Urothelium cell line (cell line): ENCODE results near the gene KDM6B.

ENCODE experiments used
- DNase-seq: peaks from one replicate; pipeline ENCODE4 v3.0.0; 2011; ENCODE audit warnings: low spot score, mixed read lengths
- FAIRE-seq: peaks from 2 replicates; lab custom pipeline; 2011; peaks lifted over from hg19 to GRCh38; lab: Jason Lieb, UNC

KDM6B gene

DNA sequence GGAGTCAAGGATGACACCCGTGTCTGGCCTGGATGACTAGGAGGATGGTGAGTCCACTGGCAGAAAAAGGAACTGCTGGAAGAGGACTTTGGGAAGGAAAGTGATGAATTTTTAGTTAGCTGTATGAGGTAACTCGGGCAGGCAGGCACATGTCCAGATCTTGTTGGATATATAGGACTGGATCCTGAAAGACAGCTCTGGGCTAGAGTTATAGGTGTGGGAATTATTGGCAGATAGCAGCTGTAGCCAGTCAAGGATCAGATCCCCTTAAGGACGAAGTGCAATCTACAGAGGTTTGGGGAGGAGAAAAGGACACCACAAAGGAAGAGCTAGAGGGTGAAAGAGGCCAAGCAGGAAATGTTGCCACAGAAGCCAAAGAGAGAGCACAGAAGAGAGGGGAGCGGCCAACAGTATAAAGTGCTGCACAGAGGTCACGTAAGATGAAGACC, 33.9 kb downstream of the KDM6B start:
- FAIRE-seq (no peak), DNase-seq (no peak)

DNA sequence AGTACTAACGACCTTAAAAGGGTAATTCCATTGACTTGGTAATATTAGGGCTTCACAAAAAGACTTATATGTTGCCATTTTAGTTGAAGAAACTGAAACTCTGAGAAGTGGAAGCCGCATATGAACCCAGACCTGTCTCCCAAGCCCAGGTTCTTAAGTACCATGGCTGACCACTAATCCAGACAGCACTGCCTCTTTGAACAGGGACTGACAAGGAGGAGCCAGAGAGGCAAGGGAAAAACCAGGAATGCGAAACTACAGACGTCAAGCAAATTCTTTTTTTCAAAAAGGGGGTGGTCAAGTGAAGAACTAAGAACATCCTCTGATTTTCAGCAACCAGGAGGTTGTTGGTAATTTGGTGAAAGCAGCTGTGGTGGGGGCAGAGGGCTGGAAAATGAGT, 39.0 kb downstream of the KDM6B start:
- no peak for FAIRE-seq
- no peak for DNase-seq

DNA sequence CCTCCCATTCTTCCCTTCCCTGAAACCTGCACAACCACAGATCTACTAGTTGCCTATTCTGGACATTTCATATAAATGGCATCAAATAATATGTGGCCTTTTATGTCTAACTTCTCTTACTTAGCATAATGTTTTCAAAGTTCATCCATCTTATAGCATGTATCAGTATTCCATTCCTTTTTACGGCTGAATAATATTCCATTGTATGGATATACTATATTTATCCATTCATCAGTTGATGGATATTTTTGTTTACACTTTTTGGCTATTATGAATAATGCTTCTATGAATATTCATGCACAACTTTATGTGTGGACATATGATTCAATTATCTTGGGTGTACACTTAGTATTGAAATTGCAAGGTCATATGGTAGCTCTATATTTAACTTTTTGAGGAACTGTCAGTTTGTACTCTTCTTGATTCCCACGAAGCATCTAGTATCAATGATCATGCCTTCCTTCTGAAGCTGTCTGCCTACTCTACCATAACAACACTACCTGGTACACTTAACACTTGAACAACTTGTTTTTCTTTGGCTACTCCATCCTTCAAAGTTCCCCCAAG, 41.9 kb downstream of the KDM6B start:
- no peak for FAIRE-seq
- no peak for DNase-seq

DNA sequence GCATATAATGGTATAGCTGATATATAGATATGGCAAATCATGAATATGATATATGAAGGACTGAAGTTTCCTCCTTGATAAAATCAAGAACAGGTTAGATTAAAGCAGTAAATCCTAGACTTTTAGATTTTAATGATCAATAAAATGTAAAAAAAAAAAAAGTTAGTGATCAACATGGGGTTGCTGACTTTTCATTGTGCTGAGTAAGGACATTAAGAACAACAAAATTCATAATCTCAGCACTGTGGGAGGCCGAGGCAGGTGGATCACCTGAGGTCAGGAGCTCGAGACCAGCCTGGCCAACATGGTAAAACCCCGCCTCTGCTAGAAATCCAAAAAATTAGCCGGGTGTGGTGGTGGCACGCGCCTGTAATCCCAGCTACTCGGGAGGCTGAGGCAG, 44.2 kb downstream of the KDM6B start:
- FAIRE-seq, result no peak
- no peak for DNase-seq

DNA sequence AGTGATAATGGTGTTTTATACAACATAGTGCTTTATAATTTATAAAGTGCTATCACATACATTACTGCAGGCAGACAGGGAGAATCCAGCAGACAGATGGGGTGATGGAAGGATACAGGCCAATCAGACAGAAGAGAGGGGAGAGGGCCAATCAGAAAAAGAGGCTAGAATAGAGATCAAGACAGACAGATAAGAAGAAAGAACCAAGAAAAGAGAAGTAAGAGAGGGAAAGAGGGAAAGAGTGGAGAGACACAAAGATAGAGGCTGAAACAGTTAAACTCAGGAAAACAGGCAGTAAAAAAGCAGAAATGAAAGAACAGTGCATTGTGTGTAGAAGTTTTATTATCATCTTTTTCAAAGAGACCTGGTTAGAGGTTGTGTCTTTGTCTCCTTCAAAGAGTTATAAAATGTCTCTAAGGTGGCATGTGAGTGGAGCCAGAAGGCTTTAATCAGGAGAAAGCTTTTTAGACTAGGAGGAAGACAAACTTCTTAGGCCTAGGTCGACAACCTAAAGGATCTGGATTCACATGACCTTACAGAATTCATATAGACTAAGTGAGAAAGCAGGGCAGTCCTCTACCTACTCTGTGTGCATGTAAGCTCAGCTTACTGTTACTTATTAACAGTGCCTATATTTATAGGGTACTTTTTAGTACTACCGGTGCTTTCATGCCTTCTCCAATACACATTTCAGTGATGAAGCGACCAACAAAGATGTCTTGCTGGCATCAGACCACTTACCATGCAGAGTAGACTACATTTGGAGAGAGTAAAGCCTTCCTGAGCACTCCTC, 46.3 kb downstream of the KDM6B start:
- no peak for FAIRE-seq
- no peak for DNase-seq

DNA sequence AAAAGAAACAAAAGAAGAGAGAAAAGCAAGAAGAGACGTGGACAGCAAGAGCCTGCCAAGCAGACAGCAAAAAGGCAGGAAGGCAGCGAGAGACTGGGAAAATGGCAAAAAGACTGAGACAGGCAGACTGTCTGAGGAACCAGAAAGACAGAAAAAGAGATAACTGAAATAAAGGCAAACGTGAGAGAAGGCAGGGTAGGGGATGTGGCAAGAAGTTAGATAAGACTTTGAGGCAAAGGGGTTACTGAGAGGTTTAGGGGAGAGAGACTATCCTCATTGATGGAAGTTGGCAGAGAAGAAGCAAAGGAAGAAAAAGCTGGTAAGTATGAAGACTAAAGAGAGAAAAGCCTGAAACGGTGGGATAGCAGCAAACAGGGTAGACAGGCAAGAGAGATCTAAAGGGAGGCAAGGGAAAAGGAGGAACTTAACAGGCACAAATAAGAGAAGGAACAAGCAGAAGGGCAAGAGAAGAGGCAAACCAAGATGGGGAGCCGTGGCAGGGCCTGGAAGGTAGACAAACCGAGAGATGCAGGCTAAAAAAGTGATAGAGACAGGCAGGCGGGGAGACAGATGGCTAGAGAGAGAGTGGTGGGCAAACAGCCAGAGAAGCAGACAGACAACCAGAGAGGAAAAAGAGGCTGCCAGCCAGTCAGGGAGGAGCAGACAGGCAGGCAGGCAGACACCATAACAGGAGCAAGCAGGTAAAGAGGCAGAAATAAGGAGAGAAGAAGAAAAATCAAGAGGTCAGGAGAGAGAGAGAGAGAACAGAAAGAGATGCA, 47.4 kb downstream of the KDM6B start:
- FAIRE-seq (no peak), DNase-seq (no peak)

DNA sequence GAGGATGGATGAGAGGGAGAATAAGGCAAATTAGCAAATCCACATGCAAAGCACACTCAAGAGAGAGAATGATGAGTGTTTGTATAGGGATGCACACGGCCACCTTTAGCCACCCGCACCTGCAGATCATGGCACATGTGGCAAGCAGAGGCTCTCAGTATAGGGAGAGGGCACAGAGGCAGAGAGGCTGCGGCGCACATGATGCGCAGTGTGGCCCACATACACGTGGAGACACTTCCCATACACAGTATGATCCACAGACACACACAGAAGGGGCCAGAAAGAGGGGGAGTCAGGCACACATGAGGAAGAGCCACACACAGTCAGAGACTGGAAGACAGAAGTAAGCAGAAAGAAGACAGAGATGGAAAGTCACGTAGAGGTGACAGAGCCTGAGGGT, 48.1 kb downstream of the KDM6B start:
- FAIRE-seq, result no peak
- no peak for DNase-seq

DNA sequence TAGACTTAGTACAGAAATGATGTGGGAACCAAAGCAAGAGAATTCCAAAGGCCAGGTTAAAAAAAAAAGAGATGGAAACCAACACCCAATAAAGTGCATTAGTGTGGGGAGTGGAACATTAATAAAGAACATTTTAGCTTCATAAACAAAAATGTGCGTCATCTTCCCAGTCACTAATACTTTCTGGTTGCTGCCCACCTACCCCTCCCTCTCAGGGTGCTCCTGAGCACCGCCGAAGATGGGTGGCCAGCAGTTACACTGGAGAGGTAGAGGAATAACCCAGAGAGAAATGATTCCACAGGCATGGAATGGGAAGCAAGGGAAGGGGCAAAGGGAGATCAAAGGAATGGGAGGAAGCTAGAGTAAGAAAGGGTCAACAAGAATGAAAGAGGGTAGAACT, 48.6 kb downstream of the KDM6B start:
- no peak for DNase-seq
- no peak for FAIRE-seq
